HUES48 (cell line): Measurements from ENCODE around the gene ZSCAN12.
"Not testable (repeated sequence)": the region's sequence is repeated elsewhere in the genome, so short reads cannot be mapped to it uniquely, and the experiment has no call there.

ENCODE experiments used
- H3K27ac ChIP-seq: one replicate; pipeline ENCODE4 v1.7.0; 2013; ENCODE audit warnings: low read depth, low read length, inconsistent platforms
- H3K27me3 ChIP-seq: 2 replicates; pipeline ENCODE4 v1.6.1; 2013; ENCODE audit warnings: mild to moderate bottlenecking, low read length; ENCODE audit not compliant: control insufficient read depth, insufficient read depth
- H3K36me3 ChIP-seq: 2 replicates; pipeline ENCODE4 v1.6.1; 2013; ENCODE audit warnings: low read length; ENCODE audit not compliant: control insufficient read depth, insufficient read depth
- H3K4me1 ChIP-seq: 2 replicates; pipeline ENCODE4 v1.6.1; 2013; ENCODE audit warnings: mild to moderate bottlenecking, low read length; ENCODE audit not compliant: control insufficient read depth, insufficient read depth
- H3K4me3 ChIP-seq: 2 replicates; pipeline ENCODE4 v1.5.1; 2013; ENCODE audit warnings: mild to moderate bottlenecking, low read depth, low read length
- H3K9ac ChIP-seq: 2 replicates; pipeline ENCODE4 v1.6.1; 2013; ENCODE audit warnings: mild to moderate bottlenecking, low read depth, low read length, moderate library complexity
- H3K9me3 ChIP-seq: 2 replicates; pipeline ENCODE4 v1.6.1; 2013; ENCODE audit warnings: low read length; ENCODE audit not compliant: control insufficient read depth, insufficient read depth

Gene ZSCAN12

DNA sequence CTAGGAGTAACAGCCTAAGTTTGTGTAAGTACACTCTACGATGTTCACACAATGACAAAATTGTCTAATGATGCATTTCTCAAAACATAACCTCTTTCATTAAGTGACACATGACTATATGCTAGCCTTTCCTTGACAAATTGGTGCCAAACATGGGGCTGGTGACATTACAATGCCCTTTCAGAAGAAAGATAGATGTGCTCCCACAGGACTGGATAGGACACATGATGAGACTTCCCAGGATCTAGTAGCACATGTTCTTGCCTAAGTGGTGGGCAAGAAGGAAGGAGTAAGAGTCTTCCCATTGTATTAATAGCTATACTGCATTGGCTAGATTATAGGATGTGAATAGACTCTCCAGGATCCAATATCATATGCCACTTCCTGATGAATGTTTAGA is 28.3 kb downstream of the ZSCAN12 start:
- H3K9ac ChIP-seq, result no peak overlapping the region
- H3K4me1 ChIP-seq, result no peaks in the 10 kb centered on the region
- H3K36me3 ChIP-seq, result peaks cover 5% of the 10 kb centered on the region; the same call in 1 of the 2 replicates
- H3K9me3 ChIP-seq, result no peaks in the 10 kb centered on the region
- H3K4me3 ChIP-seq, result no peak overlapping the region
- no peaks in the 10 kb centered on the region for H3K27me3 ChIP-seq
- no peak overlapping the region for H3K27ac ChIP-seq

- no peaks in the 10 kb centered on the region for H3K9me3 ChIP-seq
- no peaks in the 10 kb centered on the region for H3K4me1 ChIP-seq
- no peak overlapping the region for H3K27ac ChIP-seq
- H3K9ac ChIP-seq, result no peak overlapping the region
- peaks cover 13% of the 10 kb centered on the region for H3K36me3 ChIP-seq
- no peak overlapping the region for H3K4me3 ChIP-seq
- H3K27me3 ChIP-seq, result no peaks in the 10 kb centered on the region
These were observed 29.1 kb downstream of the ZSCAN12 start for GRCh38 chr6:28370440-28370839.

DNA sequence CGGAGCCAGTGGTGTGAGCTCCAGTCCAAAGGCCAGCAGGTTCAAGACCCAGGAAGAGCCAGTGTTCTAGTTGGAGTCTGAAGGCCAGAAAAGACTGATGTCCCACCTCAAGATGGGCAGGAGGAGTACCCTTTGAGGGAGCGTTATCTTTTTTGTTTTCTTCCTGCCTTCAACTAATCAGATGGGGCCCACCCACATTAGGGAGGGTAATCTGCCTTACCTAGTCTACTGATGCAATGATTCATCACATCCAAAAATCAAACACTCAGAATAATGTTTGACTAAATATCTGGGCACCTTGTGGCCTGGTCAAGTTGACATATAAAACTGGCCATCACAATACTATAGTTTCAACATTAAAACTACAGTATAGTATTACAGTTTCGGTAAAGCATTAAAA is 30.1 kb downstream of the ZSCAN12 start:
- no peaks in the 10 kb centered on the region for H3K4me1 ChIP-seq
- H3K27ac ChIP-seq, result no peak overlapping the region
- H3K4me3 ChIP-seq, result no peak overlapping the region
- no peak overlapping the region for H3K9ac ChIP-seq
- H3K9me3 ChIP-seq, result no peaks in the 10 kb centered on the region
- no peaks in the 10 kb centered on the region for H3K27me3 ChIP-seq
- peaks cover 22% of the 10 kb centered on the region for H3K36me3 ChIP-seq

DNA sequence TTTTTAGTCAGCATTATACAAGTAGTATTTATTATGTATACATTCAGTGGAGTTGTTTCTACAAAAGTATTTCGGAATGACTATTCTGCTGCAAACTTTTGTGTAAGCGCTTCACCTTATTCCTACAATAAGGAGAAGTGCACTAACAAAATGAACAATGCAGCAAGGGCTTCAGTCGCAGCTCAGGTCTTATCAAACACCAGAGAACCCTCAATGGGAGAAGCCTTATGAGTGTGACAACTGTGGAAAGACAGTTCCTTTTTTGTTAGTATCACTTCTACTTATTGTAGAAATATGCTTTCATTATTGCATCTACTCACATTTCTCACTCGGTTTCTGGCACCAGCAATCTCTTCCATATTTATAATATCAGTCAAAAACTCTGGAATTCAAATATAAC is 31.0 kb downstream of the ZSCAN12 start:
- peaks cover 30% of the 10 kb centered on the region for H3K36me3 ChIP-seq
- H3K4me1 ChIP-seq, result no peaks in the 10 kb centered on the region
- no peaks in the 10 kb centered on the region for H3K9me3 ChIP-seq
- no peak overlapping the region for H3K27ac ChIP-seq
- no peak overlapping the region for H3K9ac ChIP-seq
- no peak overlapping the region for H3K4me3 ChIP-seq
- no peaks in the 10 kb centered on the region for H3K27me3 ChIP-seq

DNA sequence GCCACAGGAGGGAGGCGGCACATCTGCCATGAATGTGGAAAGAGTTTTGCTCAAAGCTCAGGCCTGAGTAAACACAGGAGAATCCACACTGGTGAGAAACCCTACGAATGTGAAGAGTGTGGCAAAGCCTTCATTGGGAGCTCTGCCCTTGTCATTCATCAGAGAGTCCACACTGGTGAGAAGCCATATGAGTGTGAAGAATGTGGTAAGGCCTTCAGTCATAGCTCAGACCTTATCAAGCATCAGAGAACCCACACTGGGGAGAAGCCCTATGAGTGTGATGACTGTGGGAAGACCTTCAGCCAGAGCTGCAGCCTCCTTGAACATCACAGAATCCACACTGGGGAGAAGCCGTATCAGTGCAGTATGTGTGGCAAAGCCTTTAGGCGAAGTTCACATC is 34.0 kb downstream of the ZSCAN12 start:
- H3K36me3 ChIP-seq, result peaks cover 45% of the 10 kb centered on the region
- not testable (repeated sequence) for H3K27me3 ChIP-seq, H3K4me3 ChIP-seq, H3K9me3 ChIP-seq, H3K4me1 ChIP-seq, H3K27ac ChIP-seq, H3K9ac ChIP-seq

DNA sequence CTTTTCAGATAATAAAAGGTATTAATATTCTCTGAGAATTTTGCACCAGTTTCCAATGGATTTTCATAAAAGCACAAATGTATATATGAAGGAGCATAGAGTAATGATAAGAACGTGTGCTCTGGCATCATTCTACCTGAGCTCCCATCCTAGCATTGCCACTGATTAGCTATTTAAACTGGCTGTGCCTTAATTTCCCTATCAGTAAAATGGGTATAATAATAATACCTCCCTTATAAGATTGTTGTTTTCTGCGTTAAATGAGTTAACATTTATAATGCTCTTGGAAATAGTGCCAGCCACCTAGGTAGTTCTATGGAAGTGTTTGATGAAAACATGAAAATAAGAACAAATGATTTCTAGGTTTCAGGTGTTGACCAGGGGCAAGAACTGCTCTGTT is 38.6 kb downstream of the ZSCAN12 start:
- Histone ChIP-seq H3K9ac (no peak overlapping the region), H3K4me1 (peaks cover 5% of the 10 kb centered on the region), H3K9me3 (no peaks in the 10 kb centered on the region), H3K36me3 (peaks cover 40% of the 10 kb centered on the region), H3K27ac (no peak overlapping the region), H3K4me3 (no peak overlapping the region), H3K27me3 (no peaks in the 10 kb centered on the region)

DNA sequence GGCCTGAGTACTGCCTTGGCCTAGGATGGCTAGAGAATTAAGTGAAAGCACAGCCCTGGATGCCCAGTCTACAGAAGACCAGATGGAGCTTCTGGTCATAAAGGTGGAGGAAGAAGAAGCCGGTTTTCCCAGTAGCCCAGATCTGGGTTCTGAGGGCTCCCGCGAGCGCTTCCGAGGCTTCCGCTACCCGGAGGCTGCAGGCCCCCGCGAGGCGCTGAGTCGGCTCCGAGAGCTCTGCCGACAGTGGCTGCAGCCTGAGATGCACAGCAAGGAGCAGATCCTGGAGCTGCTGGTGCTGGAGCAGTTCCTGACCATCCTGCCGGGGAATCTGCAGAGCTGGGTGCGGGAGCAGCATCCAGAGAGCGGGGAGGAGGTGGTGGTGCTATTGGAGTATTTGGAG is 40.0 kb downstream of the ZSCAN12 start:
- H3K4me1 ChIP-seq, result peaks cover 13% of the 10 kb centered on the region
- H3K9me3 ChIP-seq, H3K27me3 ChIP-seq, H3K27ac ChIP-seq, H3K9ac ChIP-seq, H3K4me3 ChIP-seq: not testable (repeated sequence)
- peaks cover 27% of the 10 kb centered on the region for H3K36me3 ChIP-seq

DNA sequence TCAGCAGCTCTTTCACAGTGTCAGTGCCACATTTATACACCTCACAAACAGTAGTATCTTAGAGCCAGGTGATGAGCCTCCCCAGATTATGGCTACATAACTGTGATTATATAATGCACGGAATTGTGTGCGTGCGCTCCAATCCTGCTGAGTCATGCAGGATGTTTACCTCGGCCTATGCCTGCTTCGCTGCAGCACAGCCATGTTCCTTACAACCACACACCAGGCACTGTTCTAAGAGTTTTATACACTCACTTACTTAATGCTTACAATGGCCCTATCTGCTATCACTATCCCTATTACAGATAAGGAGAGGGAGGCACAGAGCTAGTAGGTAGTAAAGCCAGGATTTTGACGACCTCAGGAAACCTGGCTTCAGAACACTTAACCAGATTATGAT is 42.5 kb downstream of the ZSCAN12 start:
- Histone ChIP-seq H3K9ac (no peak overlapping the region), H3K9me3 (no peaks in the 10 kb centered on the region), H3K4me1 (peaks cover 13% of the 10 kb centered on the region), H3K36me3 (peaks cover 14% of the 10 kb centered on the region; the same call in 1 of the 2 replicates), H3K4me3 (no peak overlapping the region), H3K27ac (no peak overlapping the region), H3K27me3 (no peaks in the 10 kb centered on the region)

DNA sequence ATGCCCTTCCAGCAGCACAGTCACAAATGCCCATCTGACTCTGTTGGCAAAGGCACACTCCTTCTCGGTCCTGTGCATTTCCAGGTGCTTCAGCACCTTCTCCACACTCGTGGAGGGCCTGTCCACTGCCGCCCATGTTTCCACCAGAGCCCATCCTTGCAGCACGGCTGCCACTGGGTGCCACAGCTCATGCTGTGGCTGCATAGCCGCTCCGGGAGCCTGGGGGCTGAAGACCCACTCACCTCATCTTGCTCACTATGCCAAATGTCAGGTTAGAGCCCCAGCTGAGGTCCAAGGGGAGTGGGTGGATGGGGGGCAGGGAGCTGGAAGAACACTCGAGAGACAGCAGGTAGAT is 42.9 kb downstream of the ZSCAN12 start:
- Histone ChIP-seq H3K4me1 (peaks cover 13% of the 10 kb centered on the region), H3K36me3 (peaks cover 14% of the 10 kb centered on the region; the same call in 1 of the 2 replicates), H3K9ac (no peak overlapping the region), H3K4me3 (no peak overlapping the region), H3K27me3 (no peaks in the 10 kb centered on the region), H3K9me3 (no peaks in the 10 kb centered on the region), H3K27ac (peak overlapping the region; percentile 63)

DNA sequence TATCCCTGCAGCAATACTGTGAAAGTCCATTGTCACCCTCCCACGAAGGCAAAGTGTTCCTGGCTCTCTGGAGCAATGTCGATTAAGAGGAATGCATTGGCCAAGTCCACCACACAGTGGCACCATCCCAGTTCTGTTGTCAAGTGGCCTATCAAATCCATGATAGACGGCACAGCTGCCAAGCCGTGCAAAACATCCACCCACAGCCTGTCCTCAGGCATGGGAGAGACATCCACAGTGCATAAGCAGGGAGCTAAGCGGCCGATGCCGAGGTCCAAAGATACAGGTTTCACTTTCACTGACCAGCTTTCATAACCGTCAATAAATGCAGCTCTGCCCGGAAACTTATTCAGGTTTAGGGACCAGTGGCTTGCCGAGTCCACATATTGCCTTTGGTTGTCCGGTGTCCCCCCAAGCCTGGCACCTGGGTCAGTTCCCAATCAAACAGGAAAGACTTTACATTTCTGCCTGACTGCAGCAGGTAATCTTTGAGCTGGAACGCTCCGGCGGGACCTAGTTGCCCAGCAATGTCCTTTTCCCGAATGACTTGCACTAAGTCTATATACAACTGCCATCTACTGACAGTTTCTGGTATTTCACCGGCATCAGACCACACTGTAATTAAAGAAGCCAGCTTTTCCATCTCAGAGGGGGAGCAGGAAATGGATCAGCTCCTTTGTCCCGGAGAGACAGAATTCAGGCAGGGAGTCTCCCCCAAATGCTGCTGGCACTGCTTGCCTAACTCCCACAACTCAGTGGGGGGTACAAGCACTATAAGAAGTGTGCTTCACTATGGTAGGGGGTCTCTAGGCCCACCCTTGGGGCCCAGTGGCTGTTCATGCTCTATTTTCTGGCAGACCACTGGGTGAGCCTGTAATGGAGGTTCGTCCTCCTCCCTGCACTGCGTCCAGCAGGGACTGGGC is 43.5 kb downstream of the ZSCAN12 start:
- Histone ChIP-seq H3K4me1 (peaks cover 17% of the 10 kb centered on the region), H3K4me3 (peak overlapping the region; percentile 53), H3K27me3 (no peaks in the 10 kb centered on the region), H3K9ac (peak overlapping the region; percentile 71), H3K27ac (peak overlapping the region; percentile 71), H3K9me3 (no peaks in the 10 kb centered on the region), H3K36me3 (peaks cover 9% of the 10 kb centered on the region; the same call in 1 of the 2 replicates)

DNA sequence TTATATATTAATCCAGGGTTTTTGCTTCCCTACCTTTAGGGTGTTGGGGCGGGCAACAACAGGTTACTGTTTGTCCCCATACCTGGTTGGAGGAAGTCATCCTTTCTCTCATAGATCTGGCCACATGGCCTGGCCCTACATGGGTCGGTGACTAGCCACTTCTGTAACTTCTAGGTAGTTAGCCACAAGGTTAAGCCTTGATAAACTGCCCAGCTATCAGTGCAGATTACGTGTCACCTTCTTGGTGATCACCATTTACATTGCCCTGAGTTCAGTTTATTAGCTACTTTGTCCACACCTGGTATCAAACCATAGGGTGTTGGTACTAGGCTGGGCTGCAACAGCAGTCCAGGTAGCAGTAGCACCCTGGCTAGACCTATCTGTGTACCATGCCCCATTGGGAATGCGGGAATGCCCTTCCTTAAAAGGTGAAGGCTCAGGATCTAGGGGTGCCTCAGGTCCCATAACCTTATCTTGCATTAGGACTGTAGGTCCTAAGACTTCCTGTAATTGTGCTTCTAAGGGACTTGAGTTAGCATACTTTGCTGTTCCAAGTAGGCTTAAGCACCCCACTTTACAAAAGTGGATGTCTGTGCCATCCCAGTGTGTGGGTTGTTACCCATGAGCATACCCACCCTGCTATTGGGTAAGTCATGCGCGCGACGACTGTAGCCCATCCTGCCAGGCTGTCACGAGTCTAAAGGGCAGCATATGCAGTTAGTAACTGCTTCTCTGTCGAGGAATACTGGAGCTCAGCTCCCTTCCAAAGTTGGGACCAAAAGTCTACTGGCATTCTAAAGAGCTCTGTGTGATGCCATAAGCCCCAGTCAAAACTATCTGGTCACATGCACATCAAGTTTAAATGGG is 44.6 kb downstream of the ZSCAN12 start:
- Histone ChIP-seq H3K9me3 (no peaks in the 10 kb centered on the region), H3K9ac (no peak overlapping the region), H3K27me3 (no peaks in the 10 kb centered on the region), H3K4me3 (no peak overlapping the region), H3K27ac (peak overlapping the region; percentile 71), H3K4me1 (peaks cover 22% of the 10 kb centered on the region), H3K36me3 (0 out of 2 replicates have a peak, but pooled peaks cover 7% of the 10 kb centered on the region)
